Activated CD4-positive, alpha-beta T cell treated with anti-CD3 and anti-CD28 coated beads, Interleukin-2, amount 50 U/mL, for 1 hour (primary cell): ENCODE results near the gene BBS5.
A peak's percentile ranks its signal among the peaks of the same experiment; 100 is the strongest.
"Not testable (repeated sequence)": the region's sequence is repeated elsewhere in the genome, so short reads cannot be mapped to it uniquely, and the experiment has no call there.

ENCODE experiments used
- DNase-seq: peaks from one replicate; pipeline ENCODE4 v3.0.0-alpha.2; 2020

BBS5 gene

DNA sequence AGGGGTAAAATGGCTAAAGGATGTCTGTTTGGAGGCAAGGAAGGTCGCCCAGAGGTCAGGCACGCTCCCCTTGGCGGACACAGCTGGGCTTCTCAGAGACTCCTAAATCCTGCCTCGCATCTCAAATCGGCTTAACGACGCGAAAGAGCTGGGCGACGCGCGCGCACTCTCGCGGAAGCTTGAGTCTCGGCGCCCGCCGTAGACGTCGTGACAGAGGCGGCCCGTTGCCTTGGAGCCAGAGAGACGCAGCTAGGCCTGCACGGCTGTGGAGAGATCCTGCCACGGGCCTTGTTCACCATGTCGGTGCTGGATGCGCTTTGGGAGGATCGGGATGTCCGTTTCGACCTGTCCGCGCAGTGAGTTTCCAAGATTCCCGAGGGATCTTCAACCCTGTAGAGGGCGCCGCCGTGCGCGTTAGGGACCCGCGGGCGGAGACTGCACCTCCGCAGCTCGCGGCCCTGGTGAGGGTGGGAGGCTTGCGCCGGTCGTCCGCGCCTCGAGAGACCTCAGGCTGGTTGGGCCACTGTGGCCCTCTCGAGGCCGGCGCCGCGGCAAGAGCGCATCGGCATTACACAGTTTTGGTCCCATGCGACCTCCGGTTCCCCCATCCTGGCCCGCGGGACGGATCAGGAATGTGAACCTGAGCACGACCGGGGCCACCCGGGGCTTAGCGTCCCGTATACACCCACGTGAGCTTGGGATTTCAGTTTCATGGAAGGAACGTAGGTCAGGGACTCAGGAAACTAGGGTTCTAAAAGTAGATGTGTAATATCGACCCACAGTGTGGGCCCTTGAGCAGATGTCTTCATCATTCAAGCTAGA is at the start of gene BBS5:
Gene BBS5 (plus strand): TSS at position 238 of the 822 bp plus-strand sequence. CDS start 60 bp downstream, at position 298.
- DNase-seq, result peak; percentile 65

DNA sequence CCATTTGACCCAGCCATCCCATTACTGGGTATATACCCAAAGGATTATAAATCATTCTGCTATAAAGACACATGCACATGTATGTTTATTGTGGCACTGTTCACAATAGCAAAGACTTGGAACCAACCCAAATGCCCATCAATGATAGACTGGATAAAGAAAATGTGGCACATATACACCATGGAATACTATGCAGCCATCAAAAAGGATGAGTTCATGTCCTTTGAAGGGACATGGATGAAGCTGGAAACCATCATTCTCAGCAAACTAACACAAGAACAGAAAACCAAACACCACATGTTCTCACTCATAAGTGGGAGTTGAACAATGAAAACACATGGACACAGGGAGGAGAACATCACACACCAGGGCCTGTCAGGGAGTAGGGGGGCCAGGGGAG is 47.5 kb upstream of the BBS5 start:
- not testable (repeated sequence) for DNase-seq

DNA sequence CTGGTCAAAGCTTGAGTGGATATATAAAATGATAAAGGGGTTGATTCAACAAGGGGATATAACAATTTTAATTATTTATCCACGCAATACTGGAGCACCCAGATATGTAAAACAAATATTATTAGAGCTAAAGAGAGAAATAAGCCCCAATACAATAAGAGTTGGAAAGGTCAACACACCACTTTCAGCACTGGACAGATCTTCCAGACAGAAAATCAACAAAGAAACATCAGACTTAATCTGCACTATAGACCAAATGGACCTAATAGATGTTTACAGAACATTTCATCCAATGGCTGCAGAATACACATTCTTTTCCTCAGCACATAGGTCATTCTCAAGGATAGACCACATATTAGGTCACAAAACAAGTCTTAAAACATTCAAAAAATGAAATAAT is 45.1 kb upstream of the BBS5 start:
- DNase-seq, result not testable (repeated sequence)

DNA sequence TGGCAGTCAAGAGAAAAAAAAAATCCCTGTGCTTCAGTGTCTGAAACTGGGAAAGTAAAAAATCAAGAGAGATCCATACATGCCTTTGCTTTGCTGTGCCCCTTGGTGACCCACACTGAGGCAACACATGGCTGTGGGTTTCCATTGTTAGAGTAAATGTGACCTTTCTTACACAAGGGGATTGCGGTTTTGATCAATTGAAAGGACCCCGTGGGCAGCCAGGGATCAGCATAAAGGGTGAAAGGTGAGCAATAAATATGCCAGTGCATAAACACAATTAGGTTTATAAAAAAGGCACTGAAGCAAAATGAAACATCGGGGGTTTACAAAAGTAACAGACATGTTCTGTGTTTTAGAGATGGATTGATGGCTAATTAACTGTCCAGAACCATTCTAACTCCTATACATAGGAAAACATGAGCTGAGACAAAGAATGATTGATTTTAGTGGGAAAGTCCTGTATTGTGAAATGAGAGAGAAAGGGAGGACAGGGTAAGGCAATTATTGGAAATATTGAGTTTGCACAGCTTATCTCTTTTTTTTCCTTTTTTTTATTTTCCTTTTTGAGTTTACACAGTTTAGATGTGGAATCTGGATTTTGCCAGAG is 40.7 kb upstream of the BBS5 start:
- DNase-seq, result no peak

DNA sequence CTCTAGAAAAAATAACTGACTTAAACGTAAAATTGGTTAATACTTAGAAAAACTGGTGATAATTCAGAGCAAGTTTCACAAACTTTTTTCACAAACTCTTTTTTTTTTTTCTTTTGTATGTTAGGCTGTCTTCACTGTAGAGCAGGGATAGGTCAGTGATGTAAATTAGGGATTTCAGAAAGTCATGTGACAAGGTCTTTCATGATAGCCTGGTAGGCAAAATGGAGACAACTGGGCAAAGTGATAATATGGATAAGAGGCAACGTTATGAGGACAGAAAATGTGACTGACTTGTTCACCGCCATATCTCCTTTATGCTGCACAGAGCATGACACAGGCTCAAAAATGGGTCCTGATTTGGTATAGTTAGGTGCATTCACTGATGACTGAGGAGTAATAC is 39.4 kb upstream of the BBS5 start:
- no peak for DNase-seq

DNA sequence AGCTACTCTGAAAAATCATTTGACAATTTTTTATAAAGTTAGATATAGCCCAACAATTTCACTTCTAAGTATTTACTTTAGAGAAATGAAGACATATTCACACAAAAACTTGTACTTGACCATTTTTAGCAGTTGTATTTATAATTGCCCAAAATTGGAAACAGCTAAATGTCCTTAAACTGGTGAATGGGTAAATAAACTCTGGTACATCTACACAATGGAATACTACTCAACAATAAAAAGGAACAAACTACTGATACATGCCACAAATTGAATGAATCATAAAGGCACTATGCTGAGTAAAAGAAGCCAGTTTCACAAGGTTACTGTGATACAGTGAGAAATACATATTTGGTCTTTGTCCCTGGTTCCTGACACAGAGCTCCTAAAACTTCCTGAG is 32.8 kb upstream of the BBS5 start:
- DNase-seq, result no peak

DNA sequence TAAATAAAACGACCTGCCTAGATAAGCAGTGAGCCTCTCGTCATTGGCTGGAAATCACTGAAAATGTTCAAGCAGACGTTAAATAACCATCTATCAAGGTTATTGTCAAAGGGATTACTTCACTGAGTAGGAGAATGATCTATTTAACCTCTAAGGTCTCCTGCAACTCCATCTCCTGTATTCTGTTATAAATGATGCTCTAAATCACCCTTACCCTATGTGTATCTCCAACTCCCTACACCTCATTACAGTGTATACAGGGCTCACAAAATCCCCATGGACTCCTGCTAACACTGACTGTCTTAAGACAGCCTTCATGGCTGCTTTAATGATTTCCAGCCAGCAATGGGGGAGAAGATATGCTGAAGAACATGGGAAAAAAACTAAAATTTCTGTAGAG is 31.0 kb upstream of the BBS5 start:
- no peak for DNase-seq

DNA sequence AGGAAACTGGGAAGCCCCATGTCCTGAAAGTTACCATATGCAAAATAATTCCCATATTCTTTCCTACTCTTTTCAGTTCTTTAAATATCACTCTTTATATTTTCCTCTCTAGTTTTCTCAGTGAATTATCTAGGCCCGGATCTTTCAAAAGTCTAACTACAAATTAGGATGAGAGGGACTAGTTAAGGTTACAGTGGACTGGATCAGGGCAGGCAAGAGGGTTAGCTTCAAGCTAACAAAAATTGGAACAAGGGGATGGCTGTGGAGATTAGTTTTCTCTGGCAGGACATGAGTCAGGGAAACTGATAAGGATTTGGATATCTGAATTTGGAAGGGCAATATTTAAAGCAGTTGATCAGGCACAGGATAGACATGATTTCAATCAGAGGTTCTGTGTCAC is 30.4 kb upstream of the BBS5 start:
- no peak for DNase-seq

DNA sequence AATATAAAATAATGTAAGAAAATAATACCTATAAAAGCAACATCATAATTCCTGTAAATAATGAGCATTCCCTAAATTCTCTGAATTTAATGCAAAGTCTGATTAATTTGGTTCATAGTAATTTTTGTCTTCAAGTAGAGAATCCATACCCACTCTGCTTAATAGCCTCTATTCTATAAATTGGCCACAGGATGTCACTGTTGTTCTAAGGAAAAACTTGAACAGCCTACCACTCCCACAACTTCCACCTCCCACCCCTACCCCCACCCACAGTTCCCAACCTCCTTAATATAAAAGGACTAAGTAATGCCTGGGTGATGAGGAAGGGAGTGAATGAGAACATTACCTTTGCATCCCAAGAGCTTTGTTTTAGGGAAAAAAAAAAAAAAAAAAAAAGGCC is 27.2 kb upstream of the BBS5 start:
- DNase-seq, result no peak

DNA sequence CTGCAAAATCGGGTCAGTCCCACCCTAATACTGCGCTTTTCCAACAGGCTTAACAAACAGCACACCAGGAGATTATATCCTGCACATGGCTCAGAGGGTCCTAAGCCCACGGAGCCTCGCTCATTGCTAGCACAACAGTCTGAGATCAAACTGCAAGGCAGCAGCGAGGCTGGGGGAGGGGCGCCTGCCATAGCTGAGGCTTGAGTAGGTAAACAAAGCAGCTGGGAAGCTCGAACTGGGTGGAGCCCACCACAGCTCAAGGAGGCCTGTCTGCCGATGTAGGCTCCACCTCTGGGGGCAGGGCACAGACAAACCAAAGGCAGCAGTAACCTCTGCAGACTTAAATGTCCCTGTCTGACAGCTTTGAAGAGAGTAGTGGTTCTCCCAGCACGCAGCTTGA is 26.2 kb upstream of the BBS5 start:
- not testable (repeated sequence) for DNase-seq

DNA sequence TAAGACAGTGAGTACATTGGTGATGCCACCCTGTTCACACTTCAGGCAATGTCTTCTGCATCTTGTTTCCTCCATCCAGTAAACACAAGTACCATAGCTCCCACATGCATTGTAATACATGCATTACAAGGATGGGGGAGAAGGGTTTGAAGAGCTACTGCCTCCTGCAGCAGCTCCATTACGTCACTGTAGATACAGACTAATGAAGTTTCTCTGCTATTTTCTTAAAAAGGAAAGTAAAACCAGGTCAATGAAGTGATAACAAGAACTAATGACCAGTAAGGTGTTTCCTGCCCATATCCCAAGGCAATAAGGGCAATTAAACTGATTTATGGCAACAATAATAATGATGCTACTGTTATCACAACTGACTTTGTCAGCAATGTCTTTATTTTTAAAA is 18.2 kb upstream of the BBS5 start:
- DNase-seq, result no peak

DNA sequence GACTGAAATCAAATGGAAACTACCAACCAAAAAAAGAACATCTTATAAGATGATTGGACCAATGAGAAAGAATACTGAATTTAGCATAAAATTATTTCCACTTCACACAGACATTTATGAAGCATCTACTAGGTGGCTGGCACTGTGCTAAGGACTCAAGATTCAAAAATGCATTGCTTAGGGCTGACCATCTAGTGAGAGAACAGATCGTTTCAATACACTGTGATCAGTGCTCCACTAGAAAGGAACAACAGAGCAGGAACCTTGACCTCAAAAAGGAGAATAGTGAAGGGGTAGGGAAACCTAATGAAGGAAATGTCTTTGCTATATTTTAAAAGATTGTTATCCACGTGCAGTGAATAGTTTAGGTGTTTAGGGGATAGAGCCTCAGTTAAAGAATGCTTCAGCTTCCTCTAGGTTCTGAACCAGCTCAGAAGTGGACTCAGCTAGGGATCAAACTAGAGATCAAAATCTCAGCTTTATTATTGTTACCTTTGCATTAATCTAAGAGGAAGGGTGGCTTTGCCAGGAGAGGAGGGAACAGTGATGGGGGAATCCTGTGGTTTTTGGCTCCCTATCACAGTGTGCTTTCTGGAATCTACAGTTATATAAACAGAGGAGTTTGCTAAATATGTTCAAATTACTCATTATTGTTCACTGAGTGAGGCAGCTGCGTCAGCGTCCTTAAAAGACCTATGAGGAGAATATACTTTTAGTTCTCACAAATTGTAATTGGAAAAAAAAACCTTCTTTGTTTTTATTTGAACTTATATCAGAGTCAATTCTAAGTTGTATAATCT is 16.2 kb upstream of the BBS5 start:
- no peak for DNase-seq

DNA sequence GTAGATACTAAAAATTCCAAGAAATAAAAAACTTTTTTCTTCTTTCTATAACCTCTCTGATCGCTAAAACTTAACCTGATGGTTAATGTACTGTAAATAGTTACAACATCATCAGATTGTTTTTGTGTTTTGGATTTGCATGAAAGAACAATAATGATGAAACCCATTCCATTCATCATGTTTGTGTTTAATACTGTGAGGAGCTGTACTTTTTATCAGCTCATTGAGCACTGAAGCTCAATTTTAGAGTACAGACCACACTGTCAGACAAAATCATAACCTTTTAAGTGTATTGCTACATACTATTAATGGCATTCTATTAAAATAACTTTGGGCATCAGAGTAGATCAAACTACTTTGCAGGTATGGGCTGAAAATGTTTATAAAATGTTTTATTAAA is 14.8 kb upstream of the BBS5 start:
- DNase-seq, result no peak

DNA sequence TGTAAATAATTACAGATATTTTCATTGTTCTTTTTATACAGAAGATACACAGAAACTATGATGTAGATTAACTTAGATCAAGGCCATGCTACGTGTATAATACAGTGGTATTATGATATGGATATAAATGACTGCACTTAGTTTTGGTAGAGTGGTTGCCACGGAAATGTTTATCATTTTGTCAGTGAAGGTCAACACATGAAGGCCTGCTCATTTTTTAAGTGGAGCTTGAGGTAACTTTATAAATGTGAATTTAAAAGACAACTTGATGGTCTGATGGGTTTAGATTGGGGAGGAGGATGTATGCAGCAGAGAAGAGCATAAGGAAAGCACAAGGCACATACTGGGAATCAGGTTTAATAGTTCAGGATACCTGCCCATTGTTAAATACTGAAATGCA is 14.4 kb upstream of the BBS5 start:
- no peak for DNase-seq

DNA sequence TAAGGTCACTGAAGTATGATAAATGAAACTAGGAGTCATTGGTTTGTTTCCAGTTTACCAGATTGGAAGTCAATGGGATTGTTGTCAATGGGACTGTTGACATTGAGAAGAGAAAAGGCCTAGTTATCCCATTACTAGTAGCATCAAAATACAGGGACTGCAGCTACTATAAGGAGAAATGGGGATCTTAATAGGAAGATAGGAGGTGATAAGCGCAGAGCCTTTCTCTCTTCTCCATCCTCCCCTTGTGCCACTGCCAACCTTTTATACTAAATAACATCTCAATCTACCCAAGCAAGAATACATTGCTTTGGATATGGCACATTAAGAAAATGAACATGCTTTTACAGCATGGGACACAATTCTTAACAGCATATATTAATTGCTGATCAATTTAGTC is 10.5 kb upstream of the BBS5 start:
- no peak for DNase-seq

DNA sequence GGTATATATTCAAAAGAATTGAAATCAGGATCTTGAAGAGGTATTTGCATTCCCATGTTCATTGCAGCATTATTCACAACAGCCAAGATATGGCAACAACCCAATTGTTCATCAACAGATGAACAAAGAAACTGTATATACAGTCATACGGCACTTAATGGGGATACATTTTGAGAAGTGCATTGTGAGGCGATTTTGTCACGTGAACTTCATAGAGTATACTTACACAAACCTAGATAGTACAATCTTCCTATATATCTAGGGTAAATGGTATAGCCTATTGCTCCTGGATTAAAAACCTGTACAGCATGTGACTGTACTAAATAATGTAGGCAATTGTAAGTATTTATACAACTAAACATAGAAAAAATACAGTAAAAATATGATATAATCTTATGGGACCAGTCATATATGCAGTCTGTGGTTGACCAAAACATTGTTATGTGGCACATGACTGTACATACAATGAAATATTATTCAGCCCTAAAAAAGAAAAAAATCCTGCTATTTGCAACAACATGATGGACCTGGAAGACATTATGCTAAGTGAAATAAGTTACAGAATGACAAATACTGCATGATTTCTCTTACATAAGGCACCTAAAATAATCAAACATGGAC is 9.2 kb upstream of the BBS5 start:
- no peak for DNase-seq

DNA sequence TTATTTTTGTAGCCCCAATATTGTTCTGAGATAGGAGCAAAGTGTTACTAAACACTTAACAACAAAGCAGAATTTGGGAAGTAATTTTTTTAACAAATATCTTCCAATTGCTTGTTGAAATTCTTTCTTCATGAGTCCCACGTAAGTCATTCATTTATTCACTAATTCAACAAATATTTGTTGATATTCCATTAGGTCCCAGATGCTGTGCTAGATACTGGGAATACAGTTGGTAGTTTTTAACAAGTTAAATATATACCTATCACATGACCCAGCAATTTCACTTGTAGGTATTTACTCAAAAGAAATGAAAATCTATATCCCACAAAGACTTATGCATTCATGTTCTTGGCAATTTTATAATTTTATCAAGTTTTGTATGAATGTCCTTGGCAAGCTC is 7.0 kb upstream of the BBS5 start:
- no peak for DNase-seq

DNA sequence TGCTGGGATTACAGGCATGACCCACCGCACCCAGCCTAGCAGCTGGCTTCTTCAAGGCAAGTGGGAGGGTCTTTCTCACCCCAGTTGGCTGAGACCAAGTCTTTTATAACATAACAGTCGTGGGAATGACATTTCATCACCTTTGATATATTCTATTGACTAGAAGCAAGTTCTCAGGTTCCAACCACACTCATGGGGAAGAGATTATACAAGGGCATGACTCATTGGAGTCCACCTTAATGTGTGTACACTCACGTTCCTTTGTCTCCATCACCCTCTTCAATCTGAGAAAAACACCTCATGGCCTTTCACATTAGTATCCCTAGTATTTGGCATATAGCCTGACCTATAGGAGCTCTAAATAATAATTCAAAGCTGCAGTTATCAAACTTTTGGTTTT is 2.8 kb upstream of the BBS5 start:
- no peak for DNase-seq

DNA sequence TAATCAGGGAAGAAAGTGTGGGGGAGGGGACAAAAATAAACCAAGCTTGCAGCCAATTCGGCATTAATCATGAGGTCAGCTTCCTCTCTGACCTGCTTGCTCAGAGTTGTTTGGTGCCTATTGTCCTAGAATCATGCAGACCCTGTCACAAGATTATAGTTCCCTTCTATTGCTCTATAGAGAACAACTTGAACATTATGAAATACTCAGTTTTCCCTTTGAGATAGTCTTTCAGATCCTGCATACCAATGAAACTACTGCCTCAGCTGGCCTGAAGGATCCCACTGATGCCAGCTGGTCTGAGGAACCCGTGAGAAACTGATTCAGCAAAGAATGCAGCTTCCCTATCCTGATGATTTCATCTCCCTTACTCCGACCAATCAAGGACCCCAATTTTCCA is 955 bp upstream of the BBS5 start:
- no peak for DNase-seq

DNA sequence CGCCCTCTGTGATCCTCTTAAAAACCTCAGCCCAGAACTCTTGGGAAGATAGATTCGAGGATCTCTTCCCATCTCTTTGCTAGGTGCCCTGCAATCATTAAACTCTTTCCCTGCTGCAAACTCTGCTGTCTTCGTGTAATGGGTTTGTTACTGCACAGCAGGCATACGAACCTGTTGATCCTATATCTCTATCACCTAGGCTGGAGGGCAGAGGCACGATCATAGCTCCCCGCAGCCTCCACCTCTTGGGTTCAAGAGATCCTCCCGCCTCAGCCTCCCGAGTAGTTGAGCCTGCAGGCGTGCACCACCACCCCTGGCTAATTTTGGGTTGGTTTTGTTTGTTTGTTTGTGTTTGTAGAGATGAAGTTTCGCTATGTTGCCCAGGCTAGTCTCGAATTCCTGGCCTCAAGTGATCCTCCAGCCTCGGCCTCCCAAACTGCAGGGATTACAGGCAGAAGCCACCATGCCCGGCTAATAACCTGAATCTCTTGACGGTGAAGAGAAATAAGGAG is 493 bp upstream of the BBS5 start:
- DNase-seq, result no peak

DNA sequence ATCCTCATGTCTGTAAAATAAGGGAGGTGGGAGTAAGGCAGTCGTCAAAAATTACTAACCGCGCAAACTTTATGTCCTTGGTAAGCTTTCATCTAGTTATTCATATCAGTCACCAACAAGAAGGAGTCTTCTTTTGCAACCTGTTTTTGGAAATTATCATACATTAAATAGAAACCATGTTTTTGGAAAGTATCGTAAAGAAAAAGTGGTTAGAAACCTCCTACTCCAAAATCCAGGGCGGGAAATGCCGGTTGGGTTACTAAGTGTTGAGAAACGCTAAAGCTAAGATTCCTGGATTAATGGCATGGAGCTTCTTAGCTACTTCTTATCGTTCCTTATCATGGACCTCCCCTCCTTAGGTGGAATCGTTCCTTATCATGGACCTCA is 778 bp downstream of the BBS5 start:
- DNase-seq, result no peak

DNA sequence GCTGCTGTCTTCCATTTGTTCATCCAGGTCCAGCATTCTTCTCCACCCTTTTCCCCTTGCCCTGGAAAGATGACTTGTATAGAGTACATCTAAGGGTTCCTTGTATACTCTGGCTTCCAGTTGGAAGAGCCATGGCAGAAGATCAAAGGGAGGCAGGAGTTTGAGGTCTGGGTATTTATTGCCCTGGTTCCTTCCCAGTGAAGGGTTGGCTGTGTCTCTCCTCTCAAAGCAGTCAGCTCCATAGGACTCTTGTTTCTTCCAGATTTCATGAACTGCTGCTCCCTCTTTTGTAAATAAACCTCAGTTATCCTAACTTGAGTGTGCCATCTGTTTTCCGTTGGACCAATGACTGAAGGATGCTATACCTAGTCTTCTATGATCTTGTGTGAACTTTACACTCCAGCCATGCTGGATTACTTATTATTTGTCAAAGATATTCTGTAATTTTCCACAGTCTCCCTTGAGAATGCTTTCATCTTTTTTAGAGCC is 6.4 kb downstream of the BBS5 start:
- no peak for DNase-seq

DNA sequence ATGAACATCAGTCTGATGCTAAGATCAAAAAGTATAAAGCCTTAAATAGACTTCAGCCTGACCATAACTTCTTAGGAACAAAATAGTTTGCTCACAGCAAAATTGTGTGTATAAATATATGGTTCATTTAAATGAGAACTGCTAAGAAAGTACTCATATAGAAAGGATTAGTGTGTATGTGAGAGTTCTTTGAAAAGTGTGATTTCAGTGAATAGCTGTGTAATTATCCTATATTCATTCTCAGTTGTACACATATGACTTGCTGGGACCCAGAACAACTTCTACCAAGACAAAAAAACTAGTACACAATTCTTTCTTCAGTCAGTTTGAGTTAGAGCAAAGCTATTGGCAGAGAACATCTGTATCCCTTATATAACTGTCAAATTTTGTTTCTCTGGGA is 7.2 kb downstream of the BBS5 start:
- no peak for DNase-seq
